Spleen (tissue), 7 donors: Measurements from ENCODE around the gene CDC42EP2.
A peak's percentile ranks its signal among the peaks of the same experiment; 100 is the strongest.

ENCODE experiments used
- CTCF ChIP-seq, 11 experiments: fragments of 200-600 bp in 7 of 11; fragments of 450-650 bp in 4 of 11; sonication (generic) in 4 of 11; IDR thresholded peaks in 8 of 11; conservative IDR thresholded peaks in 3 of 11; 1 replicate in 7 of 11; 2 replicates in 4 of 11; pipeline versions ENCODE4 v1.4.0 to v1.8.0; 2016 to 2021; ENCODE audit warnings: antibody characterized with exemption in 11 of 11, inconsistent platforms in 4 of 11, mild to moderate bottlenecking in 1 of 11
- POLR2A ChIP-seq, 3 donors: fragments of 450-650 bp; IDR thresholded peaks; one replicate each; pipeline ENCODE4 v1.5.1; 2017; ENCODE audit warnings: antibody characterized with exemption in 3 of 3, mild to moderate bottlenecking in 1 of 3
- donor health status: DM: no; HTN: no; CAD: no; lungs with moderate emphysema.
- donor health status: DM: no; HTN: no; CAD: no.
- donor health status: DM: no; HTN: no; CAD: no.

- TF ChIP-seq POLR2A (IDR thresholded peaks at IDR 0.05): no peak
- TF ChIP-seq CTCF (IDR thresholded peaks at IDR 0.05 in 8 of 11, conservative IDR thresholded peaks at IDR 0.05 in 3 of 11): peak in 9 of 11 experiments; percentile 4 to 72 (median 40)
These were observed 1.2 kb downstream of the CDC42EP2 start for GRCh38 chr11:65315866-65316226.
